HG03432 (cell line): Measurements from ENCODE around the gene SLC12A2.

ENCODE experiments used
- ATAC-seq: cut with Tn5 transposase; IDR thresholded peaks from one replicate; pipeline ENCODE4 v1.9.1; 2021; ENCODE audit warnings: mild to moderate bottlenecking, moderate library complexity; ENCODE audit not compliant: unreplicated experiment

The SLC12A2 gene

DNA sequence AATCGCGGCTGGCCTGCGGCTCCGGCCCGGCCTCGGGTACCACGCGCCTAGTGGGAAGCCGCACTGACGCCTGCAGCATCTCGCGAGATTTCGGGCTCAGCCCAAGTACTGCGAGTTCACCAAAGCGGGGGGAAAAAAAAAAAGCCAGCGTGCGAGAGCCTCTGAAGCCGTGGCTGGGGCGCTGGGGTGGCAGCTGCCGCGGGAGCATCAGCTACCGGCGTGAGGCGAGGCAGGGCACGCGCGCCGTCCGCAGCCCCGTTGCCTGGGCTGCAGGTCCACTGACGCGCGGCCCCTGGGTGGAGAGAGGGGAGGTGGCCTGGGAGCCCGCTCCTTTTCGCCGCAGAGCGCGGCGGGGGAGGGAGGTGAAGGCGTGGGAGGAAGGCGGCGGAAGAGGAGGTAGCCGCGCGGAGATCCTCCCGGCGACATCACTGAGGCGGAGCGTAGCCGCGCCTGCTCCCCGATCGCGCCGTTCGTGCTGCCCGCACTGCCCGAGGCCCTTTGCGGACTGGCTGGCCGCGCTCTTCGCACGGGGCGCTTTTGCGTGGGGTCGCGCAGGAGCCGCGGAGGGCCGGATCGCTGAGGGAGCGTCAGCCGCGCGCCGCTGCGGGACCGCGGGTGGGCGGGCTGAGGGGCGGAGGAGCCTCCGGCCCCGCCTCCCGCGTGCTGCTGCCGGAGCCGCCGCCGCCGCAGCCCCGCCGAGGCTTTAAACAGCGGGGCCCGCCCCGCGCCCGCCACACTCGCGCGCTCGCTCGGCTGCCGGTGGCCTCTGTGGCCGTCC is at the start of gene SLC12A2:
Gene SLC12A2 (plus strand): TSS at position 734 of the 778 bp plus-strand sequence. CDS start 189 bp downstream, outside the sequence.
- peak; percentile 69 for ATAC-seq

DNA sequence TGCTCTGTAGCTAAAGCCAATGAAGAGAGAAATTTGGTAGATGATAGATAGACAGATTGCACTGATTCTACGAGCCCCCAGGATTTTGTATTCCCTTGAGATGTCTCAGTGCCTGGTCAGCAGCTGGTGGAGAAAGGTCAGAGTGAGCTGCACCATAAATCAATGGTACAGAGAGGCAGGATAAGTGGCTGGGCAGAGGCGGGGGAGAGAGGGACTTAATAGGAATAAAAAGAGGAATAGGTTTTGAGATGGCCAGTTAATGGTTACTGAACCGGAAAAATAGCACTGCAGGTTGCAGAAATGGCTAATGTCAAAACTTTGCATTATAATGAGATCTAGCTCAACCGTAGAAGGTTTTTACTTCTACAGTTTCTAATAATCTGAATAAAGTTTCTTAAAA is 47.9 kb upstream of the SLC12A2 start:
- no peak for ATAC-seq

DNA sequence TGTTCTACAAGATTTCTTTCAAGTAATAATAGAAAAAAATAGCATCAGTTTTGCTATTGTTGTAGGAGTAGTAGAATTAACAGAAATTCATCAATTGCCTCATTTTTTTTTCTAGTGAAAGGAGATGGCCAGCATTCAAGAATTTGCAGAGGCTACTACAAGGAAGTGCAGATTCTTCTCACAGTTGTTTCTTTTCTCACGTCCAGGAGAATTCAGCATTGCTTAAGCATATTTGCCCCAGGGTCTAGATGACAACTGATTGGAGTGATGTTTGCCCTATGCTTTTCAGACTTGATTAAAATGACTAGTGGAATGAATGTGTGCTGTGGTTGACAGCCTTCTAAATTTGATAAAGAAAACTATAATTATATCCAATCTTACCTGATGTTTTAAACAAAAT is 46.6 kb upstream of the SLC12A2 start:
- no peak for ATAC-seq

DNA sequence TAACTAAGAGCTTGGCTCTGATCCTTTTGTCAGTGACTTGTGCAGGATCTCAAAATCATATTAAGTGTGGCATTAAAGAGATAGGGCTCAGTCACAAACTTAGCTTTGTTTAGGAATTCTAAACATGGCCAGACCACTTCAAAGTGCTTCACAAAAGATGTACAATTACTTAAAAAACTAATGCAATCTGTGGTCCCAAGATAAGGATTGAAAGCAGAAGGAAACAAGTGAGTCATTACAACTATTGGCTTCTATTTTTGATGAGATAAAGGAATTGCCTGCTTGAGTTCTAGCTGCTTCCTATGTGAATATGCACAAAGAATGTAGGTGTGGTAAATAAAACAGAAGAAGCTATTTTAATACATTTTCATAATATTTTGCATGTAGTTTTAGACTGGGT is 44.9 kb upstream of the SLC12A2 start:
- no peak for ATAC-seq

DNA sequence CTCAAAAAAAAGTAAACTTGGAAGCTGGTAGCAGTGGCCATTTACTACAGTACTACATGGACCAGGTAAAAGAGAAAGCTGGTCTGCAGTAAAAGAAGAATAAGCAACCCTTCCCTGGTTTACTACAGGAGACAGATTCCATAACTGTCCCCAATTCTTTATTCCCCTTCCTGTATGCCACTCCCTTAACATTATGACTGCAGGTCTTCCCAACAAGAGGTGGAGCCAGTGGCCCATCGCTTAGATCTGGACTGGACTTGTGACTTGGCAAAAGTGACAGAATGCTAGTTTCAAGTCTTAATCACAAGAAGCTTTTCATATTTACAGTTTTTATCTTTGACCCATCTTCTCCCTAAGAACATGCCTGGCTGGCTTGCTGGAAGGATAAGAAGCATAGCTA is 42.6 kb upstream of the SLC12A2 start:
- ATAC-seq, result no peak

DNA sequence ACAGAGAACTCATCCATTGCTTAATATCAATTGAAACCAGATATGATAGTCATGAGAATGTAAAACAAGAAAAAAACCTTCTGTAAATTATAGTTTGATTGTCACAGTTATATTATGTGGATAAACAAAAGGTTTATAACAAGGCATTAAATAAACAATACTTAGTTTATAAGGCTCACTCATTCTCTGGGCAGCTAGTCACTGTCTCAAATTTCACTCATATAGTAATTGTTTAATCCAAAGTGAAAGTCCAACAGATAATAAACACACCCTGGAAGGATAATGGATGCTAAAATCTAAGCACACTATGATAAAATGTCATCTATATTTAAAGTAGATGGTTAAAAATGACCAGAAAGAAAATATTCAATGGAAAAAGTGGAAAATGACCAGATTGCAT is 30.8 kb upstream of the SLC12A2 start:
- ATAC-seq, result no peak

DNA sequence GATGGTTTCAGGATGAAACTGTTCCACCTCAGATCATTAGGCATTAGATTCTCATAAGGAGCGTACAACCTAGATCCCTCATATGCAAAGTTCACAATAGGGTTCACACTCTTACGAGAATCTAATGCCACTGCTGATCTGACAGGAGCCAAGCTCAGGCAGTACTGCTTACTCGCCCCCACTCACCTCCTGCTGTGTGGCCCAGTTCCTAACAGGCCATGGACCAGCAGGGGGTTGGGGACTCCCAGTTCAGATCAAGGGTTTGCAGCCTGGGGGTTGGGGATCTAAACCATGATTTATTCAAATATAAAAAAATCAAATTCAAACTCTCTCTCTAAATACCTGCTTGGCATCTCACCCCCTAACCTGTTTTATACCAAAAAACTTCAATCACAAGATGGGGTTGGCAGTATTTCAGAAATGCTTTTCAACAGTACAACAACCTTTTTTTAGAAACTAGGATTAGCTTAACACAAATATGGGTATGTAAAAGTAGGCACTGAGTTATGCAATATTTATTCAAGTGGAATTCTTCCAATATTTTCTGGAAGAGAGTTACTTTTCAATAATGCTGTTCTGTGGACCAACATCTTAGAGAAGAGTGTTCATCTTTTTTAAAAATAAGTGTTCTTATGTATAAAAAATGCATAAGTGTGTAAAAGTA is 30.1 kb upstream of the SLC12A2 start:
- ATAC-seq, result no peak

DNA sequence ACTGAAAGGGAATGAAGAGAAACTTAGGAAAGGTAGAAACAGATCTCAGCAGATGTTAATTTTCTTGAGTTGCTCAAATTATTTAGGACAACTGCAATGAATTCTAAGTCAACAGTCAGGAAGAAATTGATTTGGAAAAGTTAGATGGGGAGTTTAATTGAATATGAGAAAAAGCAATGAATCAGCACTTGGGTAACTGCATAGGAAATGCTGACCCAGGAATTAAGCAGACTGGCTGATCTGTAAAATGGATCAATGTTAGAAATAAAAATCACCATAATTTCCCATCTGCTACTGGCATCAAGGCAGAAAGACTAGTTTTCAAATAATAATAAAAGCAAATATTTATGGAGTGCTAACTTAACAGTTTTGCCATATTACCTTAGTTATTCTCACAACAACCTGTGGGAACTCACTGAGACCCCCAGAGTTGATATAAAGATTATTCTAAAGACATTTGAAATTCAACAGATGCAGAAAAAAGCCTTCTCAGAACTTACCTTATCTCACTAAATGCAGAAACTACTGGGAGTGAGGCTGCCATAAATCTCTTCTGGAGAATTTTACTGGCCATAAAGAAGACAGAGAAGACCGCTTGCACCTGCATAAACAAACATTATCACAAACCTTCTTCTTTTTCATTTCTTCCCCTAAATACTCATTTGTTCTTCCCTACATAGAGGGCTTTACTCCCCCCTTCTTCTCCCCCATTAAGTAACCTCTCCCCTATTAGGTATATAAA is 22.8 kb upstream of the SLC12A2 start:
- no peak for ATAC-seq

DNA sequence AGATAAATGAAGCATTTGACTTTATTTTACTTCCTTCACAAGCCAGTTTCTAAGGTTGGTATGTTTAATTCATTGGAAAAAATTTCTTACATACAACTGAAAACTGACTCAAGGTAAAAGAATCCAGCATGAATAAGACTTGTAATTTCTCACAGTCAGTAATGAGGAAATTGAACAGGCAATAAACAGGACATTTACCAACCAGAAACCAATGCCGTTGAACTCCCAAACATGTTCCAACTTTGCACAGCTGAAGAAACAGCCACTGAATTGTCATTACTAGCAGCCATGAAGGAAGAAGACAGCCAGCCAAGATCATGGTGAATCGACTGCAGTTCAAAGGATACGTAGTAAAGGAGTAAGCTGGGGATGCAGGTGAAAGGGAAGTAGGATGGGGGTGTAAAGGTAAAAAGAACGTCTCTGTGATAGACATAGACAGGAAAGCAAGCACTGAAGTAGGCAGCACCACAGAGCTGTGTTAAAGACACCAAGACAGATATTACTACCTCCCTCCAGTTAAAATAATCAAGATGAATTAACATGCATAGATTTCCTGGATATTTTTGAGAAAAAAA is 21.3 kb upstream of the SLC12A2 start:
- ATAC-seq, result no peak

DNA sequence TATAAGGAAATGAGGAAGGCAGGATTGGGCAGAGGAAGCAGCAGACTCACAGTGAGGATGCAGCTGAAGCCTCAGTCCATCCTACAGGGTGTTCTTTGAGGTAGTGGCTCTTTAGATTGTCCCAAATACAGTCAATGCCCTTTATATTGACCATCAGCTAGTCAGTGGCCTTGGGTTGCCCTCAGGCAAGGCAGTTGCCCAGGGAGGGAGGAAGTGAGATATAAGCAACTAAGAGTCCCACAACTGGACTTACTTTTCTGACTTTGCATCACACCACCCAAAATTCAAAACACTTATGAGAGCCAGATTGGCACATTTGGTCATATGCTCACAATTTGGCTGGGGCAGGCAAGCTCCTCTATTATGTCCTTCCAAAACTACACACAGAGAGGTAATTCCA is 9.4 kb upstream of the SLC12A2 start:
- ATAC-seq, result no peak

DNA sequence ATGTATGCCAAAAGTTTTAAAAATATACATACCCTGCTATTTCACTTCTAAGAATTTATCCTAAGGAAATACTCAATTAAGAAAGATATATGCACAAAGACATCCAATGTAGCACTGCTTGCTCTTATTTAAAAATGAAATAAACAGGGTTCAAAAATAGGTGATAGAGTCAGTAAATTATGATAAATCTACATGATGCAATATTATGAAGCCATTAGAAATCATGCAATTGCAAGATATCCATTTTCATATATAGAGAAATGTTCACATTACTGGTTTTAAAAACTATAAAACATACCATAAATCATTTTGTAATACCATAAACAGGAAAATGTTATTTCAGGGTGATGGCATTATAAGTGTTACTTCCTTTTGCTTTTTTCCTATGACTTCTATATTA is 8.6 kb upstream of the SLC12A2 start:
- ATAC-seq, result no peak

DNA sequence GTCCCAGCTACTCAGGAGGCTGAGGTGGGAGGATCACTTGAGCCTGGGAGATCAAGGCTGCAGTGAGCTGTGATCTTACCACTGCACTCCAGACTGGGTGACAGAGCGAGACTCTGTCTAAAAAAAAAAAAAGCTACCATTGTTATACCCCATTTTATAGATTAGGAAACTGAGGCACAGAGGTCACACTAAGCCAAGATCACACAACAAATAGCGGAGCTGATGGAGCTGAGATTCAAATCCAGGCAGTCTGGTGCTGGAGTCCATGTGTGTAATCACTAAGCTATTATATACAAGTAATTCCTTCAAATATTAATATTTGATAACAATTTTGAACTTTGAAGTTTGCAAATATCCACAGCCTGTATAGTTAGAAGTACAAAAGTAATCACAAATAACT is 6.0 kb upstream of the SLC12A2 start:
- no peak for ATAC-seq

DNA sequence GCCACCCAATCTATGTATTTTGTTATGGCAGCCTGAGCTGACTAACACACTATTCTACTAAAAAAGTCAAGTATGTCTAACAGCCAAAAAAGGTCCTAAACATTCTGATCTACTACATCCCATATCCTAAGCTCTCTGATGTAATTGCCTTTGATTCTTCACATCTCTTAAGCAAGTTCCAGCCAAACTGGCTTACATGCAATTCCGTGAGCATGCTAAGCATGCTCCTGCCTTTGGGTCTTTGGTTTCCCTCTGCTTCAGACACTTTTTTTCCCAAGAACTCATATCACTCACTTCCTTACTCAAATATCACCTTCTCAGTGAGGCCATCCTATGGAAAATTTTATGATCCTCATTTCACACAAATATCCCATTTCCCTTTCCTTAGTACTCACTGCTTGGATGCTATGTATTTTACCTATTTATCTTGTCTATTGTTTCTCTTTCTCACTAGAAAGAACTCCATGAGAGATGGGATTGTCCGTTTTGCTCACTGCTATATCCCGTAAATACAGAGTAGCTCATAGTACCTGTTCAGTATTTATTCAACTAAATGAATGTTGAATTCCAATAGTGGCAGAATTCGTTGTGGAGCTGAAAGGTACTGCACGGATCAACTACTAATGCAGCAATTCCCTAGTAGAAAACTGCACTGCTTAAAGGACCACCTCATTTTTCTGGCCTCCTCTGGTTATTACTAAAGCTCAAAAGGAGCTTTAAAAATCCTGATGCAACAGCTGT is 2.3 kb upstream of the SLC12A2 start:
- no peak for ATAC-seq

DNA sequence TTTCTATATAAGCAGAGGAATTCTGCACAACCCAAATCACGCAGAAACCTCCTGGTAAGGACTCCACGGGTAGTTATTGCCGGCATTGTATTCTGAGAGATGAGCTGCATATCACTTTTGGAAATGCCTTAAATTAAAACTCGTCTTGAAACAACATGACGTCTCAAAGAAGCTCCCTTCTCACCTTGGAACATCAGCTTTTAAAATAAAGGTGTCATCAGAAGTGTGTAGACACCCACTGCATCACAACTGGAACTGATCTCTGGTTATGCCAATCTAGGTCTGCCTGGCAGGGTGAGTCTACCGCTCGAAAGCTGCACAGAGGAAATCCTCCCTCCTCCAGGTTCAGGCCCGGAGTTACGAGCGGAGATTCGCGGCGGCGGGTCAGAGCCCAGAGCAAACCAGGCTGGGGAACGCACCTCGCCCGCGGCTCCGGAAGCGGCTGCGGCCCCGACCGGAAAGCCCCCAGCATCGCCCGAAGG is 974 bp upstream of the SLC12A2 start:
- ATAC-seq, result no peak

DNA sequence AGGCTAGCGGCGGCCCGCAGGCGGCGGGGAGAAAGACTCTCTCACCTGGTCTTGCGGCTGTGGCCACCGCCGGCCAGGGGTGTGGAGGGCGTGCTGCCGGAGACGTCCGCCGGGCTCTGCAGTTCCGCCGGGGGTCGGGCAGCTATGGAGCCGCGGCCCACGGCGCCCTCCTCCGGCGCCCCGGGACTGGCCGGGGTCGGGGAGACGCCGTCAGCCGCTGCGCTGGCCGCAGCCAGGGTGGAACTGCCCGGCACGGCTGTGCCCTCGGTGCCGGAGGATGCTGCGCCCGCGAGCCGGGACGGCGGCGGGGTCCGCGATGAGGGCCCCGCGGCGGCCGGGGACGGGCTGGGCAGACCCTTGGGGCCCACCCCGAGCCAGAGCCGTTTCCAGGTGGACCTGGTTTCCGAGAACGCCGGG is 253 bp downstream of the SLC12A2 start:
- peak; percentile 37 for ATAC-seq

DNA sequence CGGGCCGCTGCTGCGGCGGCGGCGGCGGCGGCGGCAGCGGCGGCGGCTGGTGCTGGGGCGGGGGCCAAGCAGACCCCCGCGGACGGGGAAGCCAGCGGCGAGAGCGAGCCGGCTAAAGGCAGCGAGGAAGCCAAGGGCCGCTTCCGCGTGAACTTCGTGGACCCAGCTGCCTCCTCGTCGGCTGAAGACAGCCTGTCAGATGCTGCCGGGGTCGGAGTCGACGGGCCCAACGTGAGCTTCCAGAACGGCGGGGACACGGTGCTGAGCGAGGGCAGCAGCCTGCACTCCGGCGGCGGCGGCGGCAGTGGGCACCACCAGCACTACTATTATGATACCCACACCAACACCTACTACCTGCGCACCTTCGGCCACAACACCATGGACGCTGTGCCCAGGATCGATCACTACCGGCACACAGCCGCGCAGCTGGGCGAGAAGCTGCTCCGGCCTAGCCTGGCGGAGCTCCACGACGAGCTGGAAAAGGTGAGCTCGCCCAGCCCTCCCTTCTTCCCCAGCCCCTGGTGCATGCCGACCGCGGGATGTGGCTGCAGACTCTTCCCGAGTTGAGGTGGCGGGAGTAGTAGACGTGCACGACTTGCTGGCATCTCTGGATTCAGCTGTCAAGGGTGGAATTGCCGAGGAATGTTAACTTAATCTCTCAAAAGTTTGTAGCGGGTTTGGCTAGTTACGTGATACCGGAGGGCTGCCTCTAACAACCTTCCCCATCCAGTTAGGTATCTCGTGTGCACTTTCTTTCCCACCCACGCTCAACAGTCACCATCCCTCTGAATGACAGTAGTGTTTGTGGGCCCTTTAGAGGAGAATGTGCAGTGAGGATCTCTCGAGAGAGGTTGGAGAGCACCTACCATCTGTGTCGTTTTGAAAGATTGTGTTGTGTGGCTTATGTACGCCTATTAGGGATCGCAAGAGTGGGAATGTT is 932 bp downstream of the SLC12A2 start:
- ATAC-seq, result peak; percentile 9

DNA sequence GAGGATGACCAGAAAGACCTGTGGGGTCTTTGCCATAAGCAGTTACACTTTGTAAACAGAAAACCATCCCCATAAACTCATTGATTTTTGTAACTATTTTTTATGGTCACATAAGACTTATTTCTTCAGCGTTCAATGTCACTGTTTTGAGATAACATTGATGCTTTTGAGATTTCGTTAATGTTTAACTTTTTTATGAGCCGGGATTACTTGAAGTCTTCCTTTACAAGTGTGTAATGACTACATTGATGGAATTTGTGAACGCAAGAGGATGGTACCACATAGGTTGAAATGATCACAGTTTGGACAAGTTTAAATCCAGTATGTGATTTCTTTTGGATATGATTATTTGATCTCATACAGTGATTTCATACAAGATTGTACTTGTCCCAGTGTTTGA is 1.8 kb downstream of the SLC12A2 start:
- no peak for ATAC-seq

DNA sequence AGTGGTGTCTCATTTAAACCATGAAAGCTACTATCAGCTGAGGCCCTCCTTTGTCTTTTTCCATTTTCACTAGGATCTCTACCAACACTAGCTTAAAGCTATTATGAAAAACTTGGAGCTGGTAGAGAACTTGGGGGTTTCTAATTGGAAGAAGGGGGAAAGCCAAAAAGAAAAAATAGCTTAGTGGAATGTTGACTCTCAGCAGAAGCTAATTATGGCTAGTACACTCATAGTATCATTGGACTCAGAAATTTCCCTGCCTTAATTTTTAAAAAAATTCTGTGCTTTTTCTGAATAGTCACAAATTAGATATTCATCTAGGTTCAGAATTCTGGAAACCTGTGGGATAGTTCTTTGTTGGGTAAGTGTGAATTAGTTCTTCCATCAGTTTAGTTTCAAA is 8.0 kb downstream of the SLC12A2 start:
- no peak for ATAC-seq

DNA sequence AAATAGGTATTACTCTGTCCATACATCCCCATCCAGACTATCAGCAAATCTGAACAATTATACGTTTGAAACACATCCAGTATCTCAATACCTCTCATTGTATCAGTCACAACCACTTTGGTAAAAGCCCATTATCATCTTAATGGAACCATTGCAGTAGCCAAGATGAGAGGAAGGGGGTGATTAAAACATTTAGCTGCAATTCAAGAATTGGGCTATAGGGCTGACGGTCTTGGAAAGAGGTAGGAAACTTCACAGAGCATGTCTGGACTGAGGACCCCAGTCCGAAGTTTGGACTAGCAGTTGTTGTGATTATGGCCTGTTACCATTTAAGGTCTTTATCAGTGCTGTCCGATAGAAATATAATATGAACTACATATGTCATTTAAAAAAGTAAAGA is 8.6 kb downstream of the SLC12A2 start:
- ATAC-seq, result no peak

DNA sequence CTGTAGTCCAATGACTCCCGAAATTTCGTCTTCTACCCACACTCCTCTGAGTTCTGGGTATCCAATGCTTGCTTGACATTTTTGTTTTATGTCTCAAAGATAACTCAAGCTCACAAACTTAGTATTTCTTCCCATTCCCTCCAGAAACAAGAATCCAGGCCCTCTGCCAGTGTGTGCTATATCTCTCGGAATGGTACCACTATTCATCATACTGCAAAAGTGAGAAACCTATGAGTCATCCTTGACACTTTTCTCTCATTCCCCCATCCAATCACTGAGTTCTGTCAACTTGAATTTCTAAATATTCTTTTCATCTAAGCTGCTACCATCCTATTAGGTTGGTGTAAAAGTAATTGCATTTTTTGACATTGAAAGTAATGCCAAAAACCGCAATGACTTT is 9.8 kb downstream of the SLC12A2 start:
- ATAC-seq, result no peak
